Thoracic aorta (tissue), 2 donors: Measurements from ENCODE around the gene HS3ST3A1. TPM values are rescaled to one million over a fixed set of nuclear protein-coding genes. Genes with fewer than 3 reads are reported as not detected.

ENCODE experiments used
- ATAC-seq: fragments of 150-250 bp; one replicate; pipeline ENCODE4 v1.8.0; 2017; ENCODE audit warnings: low read depth; ENCODE audit not compliant: insufficient number of reproducible peaks, low FRiP score
- DNase-seq: peaks from one replicate; pipeline ENCODE4 v3.0.0-alpha.2; 2020; ENCODE audit warnings: low spot score
- H3K27ac ChIP-seq, 2 donors: fragments of 200-600 bp; sonication (generic); 1 replicate in 1 of 2; 2 replicates in 1 of 2; pipeline ENCODE4 v1.5.1; 2016; ENCODE audit warnings: mild to moderate bottlenecking in 2 of 2, moderate library complexity in 2 of 2
- H3K27me3 ChIP-seq: fragments of 200-600 bp; sonication (generic); replicated peaks from 2 replicates; pipeline ENCODE4 v1.6.0; 2016; ENCODE audit warnings: mild to moderate bottlenecking; ENCODE audit not compliant: insufficient read depth
- H3K36me3 ChIP-seq: fragments of 200-600 bp; sonication (generic); one replicate; pipeline ENCODE4 v1.5.1; 2016
- H3K4me1 ChIP-seq, 2 donors: fragments of 200-600 bp; sonication (generic); 1 replicate in 1 of 2; 2 replicates in 1 of 2; pipeline versions ENCODE4 v1.5.1 to v1.6.0; 2016; ENCODE audit warnings: low read depth in 2 of 2, mild to moderate bottlenecking in 1 of 2; ENCODE audit not compliant: control insufficient read depth in 1 of 2
- H3K4me3 ChIP-seq: fragments of 200-600 bp; sonication (generic); 2 replicates; pipeline ENCODE4 v1.5.1; 2016; ENCODE audit warnings: mild to moderate bottlenecking
- H3K9me3 ChIP-seq: fragments of 200-600 bp; sonication (generic); 2 replicates; pipeline ENCODE4 v1.5.1; 2016
- total RNA-seq, 2 donors: library from RNA; depleted of rRNA; stranded (reverse); fragments of >200 nt; gene quantifications; one replicate each; pipeline versions ENCODE4 v1.1.0 to v1.2.3, GENCODE V29; 2016
- TF ChIP-seq, protein P1 (sequence below): fragments of 200-600 bp; sonication (generic); IDR thresholded peaks from one replicate; pipeline ENCODE4 v1.5.1; 2019; ENCODE audit warnings: antibody characterized with exemption

The HS3ST3A1 gene
- total RNA-seq, 2 donors from 2014 or later, result 1.5 to 5.4 TPM

DNA sequence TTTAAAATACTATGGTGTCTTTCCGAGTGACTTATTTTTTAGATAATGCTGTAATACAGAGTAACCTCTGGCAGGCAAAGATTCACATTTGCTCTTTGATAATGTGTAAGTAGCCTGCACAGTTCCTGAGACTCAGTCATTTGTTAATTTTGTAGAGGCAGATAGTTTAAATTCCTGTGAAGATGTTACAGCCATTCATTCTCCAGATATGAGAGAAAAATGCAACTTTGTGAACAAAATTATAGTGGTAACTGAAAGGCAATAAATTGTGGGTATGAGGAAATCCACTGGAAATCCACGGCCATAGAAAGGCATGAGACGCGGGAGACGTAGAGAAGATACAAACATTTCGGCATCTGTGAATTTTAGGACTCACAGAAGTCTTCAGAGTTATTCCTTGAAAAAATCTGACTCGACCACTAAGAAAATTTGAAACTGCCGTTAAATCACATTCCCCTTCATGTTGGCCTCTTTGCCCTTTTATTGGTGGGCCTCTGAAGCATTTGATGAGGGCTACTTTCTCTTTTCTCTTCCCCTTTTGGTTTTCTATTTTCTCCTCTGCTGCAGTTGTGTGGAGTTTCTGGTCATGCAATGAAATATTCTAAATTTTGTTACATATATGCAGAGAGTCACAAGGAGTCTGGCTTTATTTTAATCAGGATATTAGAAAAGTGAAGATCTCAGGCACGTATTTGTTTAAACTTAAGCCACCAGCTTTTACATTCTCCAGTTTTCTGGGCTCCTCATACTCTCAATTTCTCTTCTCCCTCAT, 18.8 kb downstream of the HS3ST3A1 start:
- Histone ChIP-seq H3K27ac (no peak overlapping the region), H3K4me1 (no peaks in the 10 kb centered on the region), H3K27me3 (no peaks in the 10 kb centered on the region), H3K9me3 (no peaks in the 10 kb centered on the region), H3K4me3 (no peak overlapping the region), H3K36me3 (no peaks in the 10 kb centered on the region)
- no peak for ATAC-seq
- TF ChIP-seq, protein P1, sequence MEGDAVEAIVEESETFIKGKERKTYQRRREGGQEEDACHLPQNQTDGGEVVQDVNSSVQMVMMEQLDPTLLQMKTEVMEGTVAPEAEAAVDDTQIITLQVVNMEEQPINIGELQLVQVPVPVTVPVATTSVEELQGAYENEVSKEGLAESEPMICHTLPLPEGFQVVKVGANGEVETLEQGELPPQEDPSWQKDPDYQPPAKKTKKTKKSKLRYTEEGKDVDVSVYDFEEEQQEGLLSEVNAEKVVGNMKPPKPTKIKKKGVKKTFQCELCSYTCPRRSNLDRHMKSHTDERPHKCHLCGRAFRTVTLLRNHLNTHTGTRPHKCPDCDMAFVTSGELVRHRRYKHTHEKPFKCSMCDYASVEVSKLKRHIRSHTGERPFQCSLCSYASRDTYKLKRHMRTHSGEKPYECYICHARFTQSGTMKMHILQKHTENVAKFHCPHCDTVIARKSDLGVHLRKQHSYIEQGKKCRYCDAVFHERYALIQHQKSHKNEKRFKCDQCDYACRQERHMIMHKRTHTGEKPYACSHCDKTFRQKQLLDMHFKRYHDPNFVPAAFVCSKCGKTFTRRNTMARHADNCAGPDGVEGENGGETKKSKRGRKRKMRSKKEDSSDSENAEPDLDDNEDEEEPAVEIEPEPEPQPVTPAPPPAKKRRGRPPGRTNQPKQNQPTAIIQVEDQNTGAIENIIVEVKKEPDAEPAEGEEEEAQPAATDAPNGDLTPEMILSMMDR, result no peak
- no peak for DNase-seq

GRCh38 chr17:13581925-13582324, 19.8 kb downstream of the HS3ST3A1 start:
- TF ChIP-seq, protein P1, result no peak
- Histone ChIP-seq H3K4me3 (no peak overlapping the region), H3K27ac (no peak overlapping the region), H3K9me3 (no peaks in the 10 kb centered on the region), H3K36me3 (no peaks in the 10 kb centered on the region), H3K27me3 (no peaks in the 10 kb centered on the region), H3K4me1 (no peaks in the 10 kb centered on the region)
- ATAC-seq, result no peak
- no peak for DNase-seq

GRCh38 chr17:13580790-13581189, 20.9 kb downstream of the HS3ST3A1 start:
- no peak for DNase-seq
- Histone ChIP-seq H3K9me3 (no peaks in the 10 kb centered on the region), H3K4me3 (no peak overlapping the region), H3K36me3 (no peaks in the 10 kb centered on the region), H3K4me1 (no peaks in the 10 kb centered on the region), H3K27ac (no peak overlapping the region), H3K27me3 (no peaks in the 10 kb centered on the region)
- TF ChIP-seq, protein P1, result no peak
- no peak for ATAC-seq

DNA sequence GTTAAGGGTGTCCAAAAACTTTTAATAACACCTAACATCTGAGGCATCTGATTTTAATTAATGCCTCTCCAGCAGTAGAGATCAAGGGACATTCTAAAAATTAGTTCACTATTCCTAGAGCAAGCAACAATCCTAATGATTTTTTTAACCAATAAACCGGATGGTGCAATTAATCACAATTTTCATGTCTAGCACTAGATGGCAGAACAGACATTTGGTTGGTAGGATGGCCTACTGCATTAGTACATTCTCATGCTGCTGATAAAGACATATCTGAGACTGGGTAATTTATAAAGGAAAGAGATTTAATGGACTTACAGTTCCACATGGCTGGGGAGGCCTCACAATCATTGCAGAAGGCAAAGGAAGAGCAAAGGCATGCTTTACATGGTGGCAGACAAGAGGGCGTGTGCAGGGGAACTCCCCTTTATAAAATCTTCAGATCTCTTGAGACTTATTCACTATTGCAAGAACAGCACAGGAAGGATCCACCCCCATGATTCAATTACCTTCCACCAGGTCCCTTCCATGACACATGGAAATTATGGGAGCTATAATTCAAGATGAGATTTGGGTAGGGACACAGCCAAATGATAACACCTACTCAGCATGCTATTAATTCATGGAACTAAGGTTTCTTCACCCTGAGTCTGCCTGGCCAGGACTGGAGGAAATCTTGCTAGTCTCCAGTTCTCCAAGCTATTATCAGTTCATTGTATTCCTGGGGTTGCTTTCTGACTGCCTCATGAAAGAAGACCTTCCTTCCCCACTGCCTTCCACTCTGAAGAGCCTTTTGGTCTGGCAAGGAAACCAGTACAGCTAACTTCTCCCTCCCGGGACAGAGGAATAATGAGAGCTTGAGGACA, 24.8 kb downstream of the HS3ST3A1 start:
- no peak for ATAC-seq
- no peak overlapping the region for H3K4me3 ChIP-seq
- TF ChIP-seq, protein P1, result no peak

DNA sequence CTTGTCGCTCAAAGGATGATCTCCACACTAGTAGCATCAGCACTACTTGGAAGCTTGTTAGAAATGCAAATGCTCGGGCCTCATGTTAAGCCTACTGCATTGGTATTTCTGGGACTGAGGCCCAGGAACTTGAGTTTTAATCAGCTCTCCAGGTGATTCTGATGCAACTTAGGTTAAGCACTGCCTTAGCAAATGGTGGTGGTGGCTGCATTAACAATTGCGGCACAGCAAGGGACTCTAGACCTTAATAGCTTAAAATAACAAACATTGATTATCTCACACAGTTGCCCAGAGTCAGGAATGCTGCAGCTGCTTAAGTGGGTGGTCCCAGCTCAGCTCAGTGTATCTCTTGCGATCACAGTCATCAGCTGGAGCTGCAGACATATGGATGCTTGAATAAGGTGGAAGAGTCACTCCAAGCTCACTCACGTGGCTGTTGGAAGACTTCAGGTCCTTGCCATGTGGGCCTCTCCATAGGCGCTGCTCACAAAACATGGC, 25.8 kb downstream of the HS3ST3A1 start:
- H3K9me3 ChIP-seq, result no peaks in the 10 kb centered on the region
- TF ChIP-seq, protein P1, result no peak
- H3K4me3 ChIP-seq, result no peak overlapping the region
- no peaks in the 10 kb centered on the region for H3K36me3 ChIP-seq
- ATAC-seq (no peak), DNase-seq (no peak)
- no peaks in the 10 kb centered on the region for H3K4me1 ChIP-seq
- no peaks in the 10 kb centered on the region for H3K27me3 ChIP-seq
- H3K27ac ChIP-seq, result no peak overlapping the region

More for the DNA sequence above, 24.8 kb downstream of the HS3ST3A1 start:
- Histone ChIP-seq H3K9me3 (no peaks in the 10 kb centered on the region), H3K4me1 (no peaks in the 10 kb centered on the region), H3K27me3 (no peaks in the 10 kb centered on the region), H3K36me3 (no peaks in the 10 kb centered on the region), H3K27ac (no peak overlapping the region)
- DNase-seq, result no peak
